ENCODE results near the gene SPRYD3.

The SPRYD3 gene

GRCh38 chr12:53078425-53079225 is 565 bp downstream of the SPRYD3 start:
- Histone ChIP-seq H3K4me1 (ENCODE audit: insufficient read depth, low read length, severe bottlenecking) (peaks cover 15% of the 10 kb centered on the region), H3K79me2 (ENCODE audit: insufficient read depth, low read length) (no peaks in the 10 kb centered on the region), H3K9me2 (ENCODE audit: low read depth, low read length) (no peaks in the 10 kb centered on the region), H3K4me2 (ENCODE audit: low read length) (peak overlapping the region; percentile 84), H3K4me3 (ENCODE audit: low read depth, low read length, poor library complexity, severe bottlenecking) (peak overlapping the region; percentile 73), H3K9me3 (ENCODE audit: low read length) (no peaks in the 10 kb centered on the region), H3K27me3 (ENCODE audit: insufficient read depth, low read length) (0 out of 2 replicates have a peak, but pooled peaks cover 4% of the 10 kb centered on the region), H3K36me3 (ENCODE audit: insufficient read depth, low read length) (peaks cover 25% of the 10 kb centered on the region), H2AFZ (ENCODE audit: low read length) (no peak overlapping the region), H3K27ac (ENCODE audit: low read depth, low read length, poor library complexity, severe bottlenecking) (peak overlapping the region; percentile 22), H3K9ac (ENCODE audit: low read length) (peak overlapping the region; percentile 71), H3F3A (ENCODE audit: insufficient read depth, low read length) (no peaks in the 10 kb centered on the region), H4K20me1 (ENCODE audit: insufficient read depth, low read length) (no peaks in the 10 kb centered on the region)
- TF ChIP-seq CTCF (IDR thresholded peaks at IDR 0.05; ENCODE audit: low read length) (no peak), EZH2 (IDR thresholded peaks at IDR 0.05; ENCODE audit: borderline replicate concordance, low read length) (no peak)

GRCh38 chr12:53077030-53077429 is 2.2 kb downstream of the SPRYD3 start:
- Histone ChIP-seq H3K4me2 (ENCODE audit: low read length) (no peak overlapping the region), H3K9me2 (ENCODE audit: low read depth, low read length) (no peaks in the 10 kb centered on the region), H3K36me3 (ENCODE audit: insufficient read depth, low read length) (peaks cover 25% of the 10 kb centered on the region), H3K4me1 (ENCODE audit: insufficient read depth, low read length, severe bottlenecking) (peaks cover 20% of the 10 kb centered on the region), H3K27ac (ENCODE audit: low read depth, low read length, poor library complexity, severe bottlenecking) (no peak overlapping the region), H2AFZ (ENCODE audit: low read length) (no peak overlapping the region), H3K9ac (ENCODE audit: low read length) (no peak overlapping the region), H3K27me3 (ENCODE audit: insufficient read depth, low read length) (0 out of 2 replicates have a peak, but pooled peaks cover 4% of the 10 kb centered on the region), H3F3A (ENCODE audit: insufficient read depth, low read length) (no peaks in the 10 kb centered on the region), H4K20me1 (ENCODE audit: insufficient read depth, low read length) (no peaks in the 10 kb centered on the region), H3K9me3 (ENCODE audit: low read length) (no peaks in the 10 kb centered on the region), H3K4me3 (ENCODE audit: low read depth, low read length, poor library complexity, severe bottlenecking) (no peak overlapping the region), H3K79me2 (ENCODE audit: insufficient read depth, low read length) (no peaks in the 10 kb centered on the region)
- TF ChIP-seq CTCF (IDR thresholded peaks at IDR 0.05; ENCODE audit: low read length) = no peak
- TF ChIP-seq EZH2 (IDR thresholded peaks at IDR 0.05; ENCODE audit: borderline replicate concordance, low read length) = no peak

GRCh38 chr12:53076461-53076860 is 2.7 kb downstream of the SPRYD3 start:
- Histone ChIP-seq H3K9me2 (ENCODE audit: low read depth, low read length) (no peaks in the 10 kb centered on the region), H3K4me3 (ENCODE audit: low read depth, low read length, poor library complexity, severe bottlenecking) (no peak overlapping the region), H3K4me1 (ENCODE audit: insufficient read depth, low read length, severe bottlenecking) (peaks cover 20% of the 10 kb centered on the region), H3K4me2 (ENCODE audit: low read length) (no peak overlapping the region), H3F3A (ENCODE audit: insufficient read depth, low read length) (no peaks in the 10 kb centered on the region), H4K20me1 (ENCODE audit: insufficient read depth, low read length) (no peaks in the 10 kb centered on the region), H3K9me3 (ENCODE audit: low read length) (no peaks in the 10 kb centered on the region), H3K27me3 (ENCODE audit: insufficient read depth, low read length) (0 out of 2 replicates have a peak, but pooled peaks cover 4% of the 10 kb centered on the region), H3K36me3 (ENCODE audit: insufficient read depth, low read length) (peaks cover 25% of the 10 kb centered on the region), H3K9ac (ENCODE audit: low read length) (no peak overlapping the region), H2AFZ (ENCODE audit: low read length) (no peak overlapping the region), H3K27ac (ENCODE audit: low read depth, low read length, poor library complexity, severe bottlenecking) (no peak overlapping the region), H3K79me2 (ENCODE audit: insufficient read depth, low read length) (no peaks in the 10 kb centered on the region)
- TF ChIP-seq CTCF (IDR thresholded peaks at IDR 0.05; ENCODE audit: low read length) (no peak), EZH2 (IDR thresholded peaks at IDR 0.05; ENCODE audit: borderline replicate concordance, low read length) (no peak)
